ENCODE data around the gene SDK1. TPM values are rescaled to one million over a fixed set of nuclear protein-coding genes. Genes with fewer than 3 reads are reported as not detected.

Gene SDK1
- total and polyA plus RNA-seq, 2 of the 8 experiments (the other 6 are each of a cell fraction or from before 2014, with no cell fraction given) = 3.3 to 7.2 TPM

DNA sequence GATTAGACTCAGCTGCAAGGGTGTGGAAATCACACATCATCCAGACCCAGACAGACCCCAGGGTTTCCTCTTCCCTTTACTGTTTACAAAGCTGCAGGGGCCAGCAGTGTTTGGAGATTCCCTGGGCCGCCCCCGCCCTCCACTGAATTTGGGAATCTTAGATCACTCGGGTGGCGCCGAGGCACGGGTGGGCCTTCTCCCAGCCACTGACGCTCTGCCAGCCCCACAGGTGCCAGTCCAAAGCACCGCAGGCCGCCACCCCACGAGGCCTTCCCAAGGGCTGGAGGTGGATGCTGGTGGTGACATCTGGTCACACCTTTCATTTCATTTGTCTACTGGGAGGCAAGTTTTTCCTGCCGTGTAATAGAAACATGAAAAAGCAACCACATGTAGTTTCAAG is 941.7 kb downstream of the SDK1 start (continued):
- TF ChIP-seq SIRT6 (IDR thresholded peaks at IDR 0.05; ENCODE audit: low read length) (no peak), HDAC6 (IDR thresholded peaks at IDR 0.05; ENCODE audit: low read depth, low read length) (no peak), POLR2A (IDR thresholded peaks at IDR 0.05; ENCODE audit: control extremely low read depth in 1 of 2, low read depth in 2 of 2, low read length in 2 of 2) (no peak)
